Right atrium auricular region (tissue), 2 donors: ENCODE data around the gene ZNF692. TPM values are rescaled to one million over a fixed set of nuclear protein-coding genes. Genes with fewer than 3 reads are reported as not detected.
A peak's percentile ranks its signal among the peaks of the same experiment; 100 is the strongest.

Experiments used
- DNase-seq: peaks from one replicate; pipeline ENCODE4 v3.0.0-alpha.2; 2019; ENCODE audit warnings: low spot score
- H3K27ac ChIP-seq, 2 donors: fragments of 200-600 bp; sonication (generic); 1 replicate in 1 of 2; 2 replicates in 1 of 2; pipeline ENCODE4 v1.5.1; 2016 to 2019
- H3K27me3 ChIP-seq, 2 donors: fragments of 200-600 bp; sonication (generic); one replicate each; pipeline versions ENCODE4 v1.5.1 to v1.6.0; 2017 to 2019
- H3K36me3 ChIP-seq: fragments of 200-600 bp; sonication (generic); one replicate; pipeline ENCODE4 v1.5.1; 2016
- H3K4me1 ChIP-seq, 2 donors: fragments of 200-600 bp; sonication (generic); one replicate each; pipeline versions ENCODE4 v1.5.1 to v1.6.0; 2017 to 2019
- H3K4me3 ChIP-seq, 2 donors: fragments of 200-600 bp; sonication (generic); 1 replicate in 1 of 2; 2 replicates in 1 of 2; pipeline ENCODE4 v1.5.1; 2017 to 2019; ENCODE audit warnings: mild to moderate bottlenecking in 1 of 2, moderate library complexity in 1 of 2
- H3K9me3 ChIP-seq, 2 donors: fragments of 200-600 bp; sonication (generic); one replicate each; pipeline ENCODE4 v1.5.1; 2019
- CTCF ChIP-seq, 2 donors: fragments of 200-600 bp; sonication (generic); IDR thresholded peaks; one replicate each; pipeline ENCODE4 v1.5.1; 2019; ENCODE audit warnings: antibody characterized with exemption in 2 of 2
- total RNA-seq, 2 donors: library from RNA; depleted of rRNA; stranded (reverse); fragments of >200 nt; gene quantifications; one replicate each; pipeline ENCODE4 v1.1.0, GENCODE V29; 2016

Gene ZNF692
- total RNA-seq, 2 donors from 2014 or later = 9.7 to 11.8 TPM

DNA sequence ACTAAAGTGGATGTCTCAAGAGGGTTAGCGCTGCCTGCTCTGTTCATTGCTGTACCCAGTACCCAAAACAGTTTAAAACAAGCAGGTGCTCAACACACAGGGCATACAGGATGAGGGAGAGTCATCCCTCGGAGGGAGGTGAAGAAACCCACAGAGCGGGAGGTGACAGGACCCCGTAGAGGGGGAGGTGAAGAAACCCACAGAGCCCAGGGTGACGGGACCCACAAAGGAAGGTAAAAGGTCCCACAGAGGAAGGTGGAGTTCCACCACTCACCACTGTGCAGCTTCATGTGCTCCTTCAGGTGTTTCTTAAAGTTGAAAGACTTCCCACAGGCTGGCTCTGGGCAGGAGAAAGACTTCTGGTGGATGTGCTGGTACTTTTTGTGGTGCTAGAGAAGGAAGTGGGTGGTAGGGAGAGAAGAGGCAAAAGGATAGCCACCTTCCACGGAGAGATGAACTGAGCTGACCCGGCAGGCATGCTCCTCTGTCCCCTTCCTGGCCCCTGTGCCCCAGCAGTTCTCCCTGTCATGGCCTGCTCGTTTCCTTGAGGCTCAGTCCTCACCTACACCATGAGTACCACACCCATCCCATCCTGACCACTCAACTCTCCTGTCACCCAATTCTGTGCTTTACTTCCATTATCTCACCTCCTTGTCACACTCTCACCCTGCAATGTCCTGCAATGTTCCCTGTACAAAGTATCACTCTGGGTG lies 5.1 kb downstream of the ZNF692 start:
- H3K36me3 ChIP-seq = peaks cover 37% of the 10 kb centered on the region
- H3K9me3 ChIP-seq = no peaks in the 10 kb centered on the region
- peaks cover 0 to 16% of the 10 kb centered on the region in 2 donors for H3K4me1 ChIP-seq
- TF ChIP-seq CTCF (IDR thresholded peaks at IDR 0.05) = no peak
- no peak overlapping the region for H3K4me3 ChIP-seq
- H3K27ac ChIP-seq = no peak overlapping the region
- no peaks in the 10 kb centered on the region for H3K27me3 ChIP-seq
- peak; percentile 46 for DNase-seq

- Histone ChIP-seq H3K27ac (no peak overlapping the region), H3K9me3 (no peaks in the 10 kb centered on the region), H3K4me3 (no peak overlapping the region), H3K27me3 (no peaks in the 10 kb centered on the region), H3K4me1 (peaks cover 0 to 6% of the 10 kb centered on the region in 2 donors), H3K36me3 (peaks cover 47% of the 10 kb centered on the region)
- peak; percentile 58 for DNase-seq
- TF ChIP-seq CTCF (IDR thresholded peaks at IDR 0.05) = no peak
These were observed 6.1 kb downstream of the ZNF692 start for GRCh38 chr1:248852481-248853405.

- no peak for TF ChIP-seq CTCF (IDR thresholded peaks at IDR 0.05)
- Histone ChIP-seq H3K9me3 (no peaks in the 10 kb centered on the region), H3K36me3 (peaks cover 61% of the 10 kb centered on the region), H3K4me3 (no peak overlapping the region), H3K4me1 (no peaks in the 10 kb centered on the region), H3K27me3 (no peaks in the 10 kb centered on the region), H3K27ac (no peak overlapping the region)
- DNase-seq = peak; percentile 38
These were observed 7.5 kb downstream of the ZNF692 start for GRCh38 chr1:248851390-248851789.

DNA sequence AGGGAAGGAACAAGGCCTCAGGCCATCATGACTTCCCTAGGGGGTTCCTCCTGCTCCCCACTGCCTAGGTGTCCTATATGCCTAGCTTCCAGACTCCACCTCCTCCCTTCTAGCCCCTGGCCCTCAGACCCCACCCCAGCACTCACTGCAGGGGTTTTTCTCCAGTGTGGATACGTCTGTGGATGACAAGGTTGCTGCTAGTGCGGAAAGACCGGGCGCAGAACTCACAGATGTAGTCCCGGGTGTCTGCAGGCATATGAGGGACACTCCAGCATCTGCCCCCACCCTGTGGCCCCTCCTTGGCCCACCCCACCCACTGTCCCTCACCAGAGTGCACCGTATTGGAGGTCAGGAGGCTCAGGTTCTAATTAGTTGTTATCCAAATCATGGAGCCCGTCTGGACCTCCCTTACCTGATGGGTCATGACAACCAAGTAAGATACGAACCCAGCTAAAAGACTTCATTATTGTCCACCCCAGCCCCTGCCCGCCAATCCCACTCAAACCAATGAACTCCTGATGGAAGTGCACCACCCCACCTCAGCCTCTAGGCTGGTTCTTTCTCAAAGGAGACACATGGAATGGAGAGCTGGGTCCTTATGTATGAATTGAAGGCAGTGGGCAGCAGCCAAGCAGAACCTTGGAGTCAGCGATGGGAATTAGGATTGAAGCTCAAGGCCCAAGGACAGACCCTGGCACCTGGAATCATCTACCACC lies 8.2 kb downstream of the ZNF692 start:
- H3K27me3 ChIP-seq = no peaks in the 10 kb centered on the region
- peaks cover 68% of the 10 kb centered on the region for H3K36me3 ChIP-seq
- no peaks in the 10 kb centered on the region for H3K4me1 ChIP-seq
- no peak overlapping the region for H3K4me3 ChIP-seq
- H3K27ac ChIP-seq = no peak overlapping the region
- H3K9me3 ChIP-seq = no peaks in the 10 kb centered on the region
- no peak for TF ChIP-seq CTCF (IDR thresholded peaks at IDR 0.05)
- peak; percentile 54 for DNase-seq

DNA sequence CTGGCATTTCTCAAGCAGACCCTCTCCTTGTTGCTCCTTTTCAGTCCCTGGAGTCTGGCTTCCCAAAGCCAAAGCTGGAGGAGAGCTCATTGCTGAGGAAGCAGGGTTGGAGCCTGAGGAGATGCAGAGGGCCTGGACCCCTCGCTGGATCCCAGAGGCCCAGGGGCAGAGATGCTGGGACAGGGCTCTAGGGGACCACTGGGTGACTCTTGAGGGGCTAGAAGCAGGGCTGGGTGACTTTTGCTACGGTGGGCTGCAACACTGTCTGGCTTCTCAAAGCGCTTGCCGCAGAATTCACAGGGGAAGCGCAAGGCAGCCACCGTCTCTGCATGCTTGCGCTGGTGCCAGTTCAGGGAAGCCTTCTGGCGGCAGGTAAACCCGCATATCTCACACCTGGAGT lies 8.8 kb downstream of the ZNF692 start:
- DNase-seq = peak; percentile 53

More for the DNA sequence above, 8.8 kb downstream of the ZNF692 start:
- Histone ChIP-seq H3K36me3 (peaks cover 74% of the 10 kb centered on the region), H3K9me3 (no peaks in the 10 kb centered on the region), H3K4me1 (no peaks in the 10 kb centered on the region), H3K27ac (no peak overlapping the region), H3K4me3 (no peak overlapping the region), H3K27me3 (no peaks in the 10 kb centered on the region)
- TF ChIP-seq CTCF (IDR thresholded peaks at IDR 0.05) = no peak
